CMK (cell line): ENCODE data around the gene VPS37B.
"Not testable (repeated sequence)": the region's sequence is repeated elsewhere in the genome, so short reads cannot be mapped to it uniquely, and the experiment has no call there.

Experiments
- DNase-seq: peaks from one replicate; pipeline ENCODE4 v3.0.0-alpha.2; 2010; ENCODE audit warnings: low read depth

The VPS37B gene

GRCh38 chr12:122908915-122909314, 13.0 kb upstream of the VPS37B start:
- DNase-seq = no peak

- DNase-seq = not testable (repeated sequence)
Observed at GRCh38 chr12:122905258-122905657, 9.3 kb upstream of the VPS37B start.

DNA sequence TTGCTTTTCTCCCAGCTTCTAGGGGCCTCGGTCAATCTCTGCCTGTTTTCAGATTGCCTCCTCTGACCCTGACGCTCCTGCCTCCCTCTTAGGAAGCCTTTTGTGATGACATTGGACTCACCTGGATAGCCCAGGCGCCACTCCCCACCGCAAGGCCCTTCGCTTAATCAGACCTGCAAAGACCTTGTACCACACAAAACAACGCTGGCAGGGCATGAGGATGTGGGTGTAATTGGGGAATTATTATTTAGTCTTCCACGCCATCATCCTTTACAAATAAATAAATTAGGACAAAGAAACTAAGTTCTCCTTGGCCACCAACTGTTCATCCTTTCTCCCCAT, 7.7 kb upstream of the VPS37B start:
- DNase-seq = no peak

GRCh38 chr12:122902854-122903692, 7.1 kb upstream of the VPS37B start:
- DNase-seq = no peak

GRCh38 chr12:122899887-122900286, 4.0 kb upstream of the VPS37B start:
- no peak for DNase-seq

GRCh38 chr12:122896662-122897061, 738 bp upstream of the VPS37B start:
- no peak for DNase-seq

GRCh38 chr12:122895320-122895703, 612 bp downstream of the VPS37B start:
- no peak for DNase-seq

- DNase-seq = no peak
Observed at GRCh38 chr12:122894193-122895121, 1.5 kb downstream of the VPS37B start.

DNA sequence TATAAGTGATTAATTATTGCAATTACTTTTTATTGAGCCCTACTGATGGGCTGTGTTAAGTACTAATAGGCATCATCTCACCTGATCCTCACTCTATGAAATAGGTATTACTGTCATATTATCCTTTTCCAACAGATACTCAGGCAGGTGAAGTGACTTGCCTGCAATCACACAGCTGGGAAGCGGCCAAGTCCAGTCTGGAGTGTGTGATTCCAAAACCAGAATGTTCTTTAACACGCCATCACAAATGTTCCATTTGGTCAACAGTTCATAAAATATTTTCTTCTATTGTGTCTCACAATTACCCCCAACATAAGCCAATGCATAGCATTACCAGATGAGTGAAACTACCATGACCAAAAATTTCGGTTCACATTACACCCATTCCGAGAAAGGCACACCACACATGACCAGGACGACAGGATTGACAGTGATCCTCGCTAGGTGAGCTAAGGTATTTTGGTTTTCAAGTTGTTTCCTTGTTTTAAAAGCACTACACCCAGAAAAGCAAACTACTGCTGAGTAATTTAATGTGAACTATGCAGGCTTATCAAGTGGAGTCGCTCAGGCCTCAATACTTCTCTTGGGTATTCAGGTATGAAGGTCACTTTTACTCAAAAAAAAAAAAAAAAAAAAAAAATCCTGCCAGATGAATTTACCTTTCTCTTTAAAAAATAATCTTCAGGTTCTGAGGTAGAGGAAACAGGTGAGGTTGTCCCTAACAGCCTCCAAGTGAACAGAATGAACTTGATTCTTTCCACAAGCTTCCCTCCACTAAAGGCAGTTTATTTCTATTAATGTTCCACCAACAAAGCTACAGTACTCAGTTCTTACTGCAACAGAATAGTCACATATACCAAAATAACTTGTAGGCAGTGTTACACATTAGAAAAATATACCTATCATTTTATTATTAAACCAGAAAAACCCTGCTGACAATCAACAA, 2.4 kb downstream of the VPS37B start:
- DNase-seq = no peak

GRCh38 chr12:122892724-122893123, 3.2 kb downstream of the VPS37B start:
- not testable (repeated sequence) for DNase-seq

GRCh38 chr12:122891661-122892525, 4.0 kb downstream of the VPS37B start:
- no peak for DNase-seq

- DNase-seq = no peak
Observed at GRCh38 chr12:122889761-122890520, 6.0 kb downstream of the VPS37B start.

DNA sequence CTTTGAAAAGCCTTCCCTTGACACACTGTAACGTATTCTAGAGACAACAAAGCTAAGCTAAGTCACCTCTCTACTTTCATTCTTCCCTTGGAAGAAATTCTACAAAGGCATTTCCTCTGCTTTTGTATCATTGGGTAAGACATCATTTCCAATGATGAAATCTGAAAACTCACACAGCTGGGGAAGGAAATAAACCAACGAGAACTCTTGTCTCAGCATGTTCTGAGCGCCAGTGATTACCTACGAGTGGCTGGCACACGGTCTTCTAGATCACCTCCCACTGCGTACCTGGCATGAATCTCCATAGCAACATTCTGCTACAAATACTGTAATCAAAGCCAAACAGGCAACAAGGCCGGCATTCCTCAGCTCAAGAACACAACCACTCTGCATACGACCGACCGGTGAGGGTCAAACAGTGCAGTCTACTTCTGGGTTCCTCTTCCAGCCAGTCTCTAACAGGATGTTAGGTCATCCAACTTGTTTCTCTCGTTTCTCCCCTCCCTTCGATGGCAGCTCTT, 7.6 kb downstream of the VPS37B start:
- DNase-seq = no peak

DNA sequence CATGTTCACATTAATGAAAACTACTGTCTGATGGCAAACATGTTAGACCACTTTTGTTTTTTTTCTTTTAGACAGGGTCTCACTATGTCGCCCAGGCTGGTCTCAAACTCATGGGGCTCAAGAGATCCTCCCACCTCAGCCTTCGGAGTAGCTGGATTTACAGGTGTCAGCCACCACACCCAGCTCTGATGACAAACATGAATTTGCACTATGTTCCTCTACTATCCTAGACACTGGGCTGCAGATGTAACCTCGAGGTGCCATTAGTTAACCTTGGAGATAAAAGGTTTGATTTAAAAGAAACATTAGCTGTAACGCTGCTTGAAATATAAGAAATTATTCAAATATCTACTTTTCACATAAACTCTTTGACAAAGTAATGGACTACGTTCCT, 8.1 kb downstream of the VPS37B start:
- no peak for DNase-seq

GRCh38 chr12:122886851-122887818, 8.8 kb downstream of the VPS37B start:
- no peak for DNase-seq

DNA sequence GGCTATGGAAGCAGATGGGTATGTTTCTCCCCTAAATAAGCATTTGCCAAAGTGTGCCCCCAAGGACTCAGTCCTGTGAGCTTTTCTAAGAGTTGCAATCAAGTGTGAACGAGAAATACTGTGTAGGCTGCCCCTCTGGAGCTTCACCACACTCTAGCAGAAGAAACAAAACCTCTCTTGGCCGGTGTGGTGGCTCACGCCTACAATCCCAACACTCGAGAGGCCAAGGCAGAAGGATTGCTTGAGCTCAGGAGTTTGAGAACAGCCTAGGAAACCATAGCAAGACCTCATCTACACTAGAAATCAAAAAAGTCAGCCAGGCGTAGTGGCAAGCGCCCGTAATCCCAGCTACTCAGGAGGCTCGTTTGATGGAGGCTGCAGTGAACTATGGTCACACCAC, 9.8 kb downstream of the VPS37B start:
- DNase-seq = no peak

- DNase-seq = no peak
Observed at GRCh38 chr12:122884860-122885259, 11.1 kb downstream of the VPS37B start.

GRCh38 chr12:122884091-122884826, 11.7 kb downstream of the VPS37B start:
- no peak for DNase-seq
